HG03378 (cell line): ENCODE results near the gene KRT6A.

Experiments
- ATAC-seq: cut with Tn5 transposase; IDR thresholded peaks from one replicate; pipeline ENCODE4 v1.9.1; 2021; ENCODE audit warnings: mild to moderate bottlenecking, moderate library complexity; ENCODE audit not compliant: unreplicated experiment

Gene KRT6A

GRCh38 chr12:52438305-52439301 lies 54.5 kb downstream of the KRT6A start:
- ATAC-seq = no peak

GRCh38 chr12:52437508-52437907 lies 55.5 kb downstream of the KRT6A start:
- no peak for ATAC-seq
